HepG2 (cell line): ENCODE results near the gene NAA25. TPM values are rescaled to one million over a fixed set of nuclear protein-coding genes. Genes with fewer than 3 reads are reported as not detected.

Experiments
- ASH2L ChIP-seq: fragments of 300-600, 200-600 bp; sonication (generic); IDR thresholded peaks from 2 replicates; pipeline ENCODE4 v1.7.0; 2017; ENCODE audit warnings: low read depth, mild to moderate bottlenecking, moderate library complexity, mixed read lengths, low read length; ENCODE audit not compliant: insufficient read length
- BRCA1 ChIP-seq: sonication (generic); formaldehyde crosslinking; IDR thresholded peaks from 2 replicates; pipeline ENCODE4 v1.4.0; 2020; ENCODE audit warnings: missing genetic modification reagents
- CBX1 ChIP-seq: IDR thresholded peaks from one replicate; pipeline ENCODE4 v1.6.1; 2016; ENCODE audit warnings: antibody characterized with exemption, low read depth
- GABPB1 ChIP-seq: IDR thresholded peaks from 2 replicates; pipeline ENCODE4 v1.6.1; 2016; ENCODE audit warnings: mild to moderate bottlenecking, missing genetic modification reagents, moderate library complexity, missing compliant biosample characterization
- HNRNPK ChIP-seq: fragments of 200-400 bp; formaldehyde crosslinking; IDR thresholded peaks from 2 replicates; pipeline ENCODE4 v1.6.1; 2018; ENCODE audit warnings: low read length, low read depth, moderate library complexity, mild to moderate bottlenecking; ENCODE audit not compliant: poor library complexity, severe bottlenecking
- HOXA3 ChIP-seq: sonication (generic); formaldehyde crosslinking; IDR thresholded peaks from 2 replicates; pipeline ENCODE4 v1.5.0; 2020; ENCODE audit warnings: missing genetic modification reagents
- IKZF1 ChIP-seq: fragments of 450-650 bp; IDR thresholded peaks from 2 replicates; pipeline ENCODE4 v1.7.1; 2016
- MAX ChIP-seq: IDR thresholded peaks from 2 replicates; pipeline ENCODE4 v1.6.1; 2012; ENCODE audit warnings: inconsistent platforms
- MTERF4 ChIP-seq: sonication (generic); formaldehyde crosslinking; IDR thresholded peaks from 2 replicates; pipeline ENCODE4 v1.8.0; 2023; ENCODE audit warnings: mild to moderate bottlenecking, missing genetic modification reagents
- NR2C2 ChIP-seq: sonication (generic); formaldehyde crosslinking; IDR thresholded peaks from 2 replicates; pipeline ENCODE4 v1.4.0; 2020; ENCODE audit warnings: missing genetic modification reagents, mild to moderate bottlenecking, moderate library complexity, borderline replicate concordance
- PAX8 ChIP-seq: sonication (generic); formaldehyde crosslinking; IDR thresholded peaks from 2 replicates; pipeline ENCODE4 v1.8.0; 2022; ENCODE audit warnings: mild to moderate bottlenecking, missing genetic modification reagents, borderline replicate concordance
- PLRG1 ChIP-seq: fragments of 450-650 bp; conservative IDR thresholded peaks from 2 replicates; pipeline ENCODE4 v1.6.1; 2016
- RAD21 ChIP-seq: fragments of 450-650 bp; formaldehyde crosslinking; IDR thresholded peaks from 2 replicates; pipeline ENCODE4 v1.5.0; 2020; ENCODE audit warnings: mild to moderate bottlenecking
- SMYD3 ChIP-seq: sonication (generic); formaldehyde crosslinking; IDR thresholded peaks from 2 replicates; pipeline ENCODE4 v1.8.1; 2023; ENCODE audit warnings: mild to moderate bottlenecking, missing genetic modification reagents
- SNRNP70 ChIP-seq: fragments of 200-400 bp; formaldehyde crosslinking; IDR thresholded peaks from 2 replicates; pipeline ENCODE4 v1.6.1; 2017; ENCODE audit warnings: mild to moderate bottlenecking, low read depth, low read length, moderate library complexity
- SPEN ChIP-seq: sonication (generic); formaldehyde crosslinking; IDR thresholded peaks from 2 replicates; pipeline ENCODE4 v1.5.1; 2020; ENCODE audit warnings: low read depth, mild to moderate bottlenecking, missing genetic modification reagents
- SRY ChIP-seq: sonication (generic); formaldehyde crosslinking; IDR thresholded peaks from 2 replicates; pipeline ENCODE4 v1.8.0; 2022; ENCODE audit warnings: mild to moderate bottlenecking, missing genetic modification reagents
- TAF1 ChIP-seq: sonication (generic); formaldehyde crosslinking; IDR thresholded peaks from 2 replicates; pipeline ENCODE4 v1.4.0; 2020; ENCODE audit warnings: missing genetic modification reagents
- ZFP36L1 ChIP-seq: sonication (generic); formaldehyde crosslinking; IDR thresholded peaks from 2 replicates; pipeline ENCODE4 v1.8.0; 2022; ENCODE audit warnings: mild to moderate bottlenecking, missing genetic modification reagents, moderate library complexity
- ZNF317 ChIP-seq: sonication (generic); formaldehyde crosslinking; IDR thresholded peaks from 2 replicates; pipeline ENCODE4 v1.5.0; 2020; ENCODE audit warnings: mild to moderate bottlenecking, missing genetic modification reagents
- ZNF383 ChIP-seq: sonication (generic); formaldehyde crosslinking; IDR thresholded peaks from 2 replicates; pipeline ENCODE4 v1.4.0; 2020; ENCODE audit warnings: missing genetic modification reagents, mild to moderate bottlenecking, borderline replicate concordance
- ZNF432 ChIP-seq: sonication (generic); formaldehyde crosslinking; IDR thresholded peaks from 2 replicates; pipeline ENCODE4 v1.5.0; 2020; ENCODE audit warnings: missing genetic modification reagents, mild to moderate bottlenecking, borderline replicate concordance
- ZNF567 ChIP-seq: sonication (generic); formaldehyde crosslinking; IDR thresholded peaks from 2 replicates; pipeline ENCODE4 v1.8.1; 2023; ENCODE audit warnings: mild to moderate bottlenecking, missing genetic modification reagents, borderline replicate concordance
- ZNF577 ChIP-seq: sonication (generic); formaldehyde crosslinking; IDR thresholded peaks from 2 replicates; pipeline ENCODE4 v1.4.0; 2020; ENCODE audit warnings: mild to moderate bottlenecking, low read depth, missing genetic modification reagents, borderline replicate concordance
- ZNF773 ChIP-seq: sonication (generic); formaldehyde crosslinking; IDR thresholded peaks from 2 replicates; pipeline ENCODE4 v1.4.0; 2020; ENCODE audit warnings: missing genetic modification reagents, borderline replicate concordance
- ZNF784 ChIP-seq: sonication (generic); formaldehyde crosslinking; IDR thresholded peaks from 2 replicates; pipeline ENCODE4 v1.5.1; 2020; ENCODE audit warnings: missing genetic modification reagents, mild to moderate bottlenecking, borderline replicate concordance
- ZNF790 ChIP-seq: sonication (generic); formaldehyde crosslinking; IDR thresholded peaks from 2 replicates; pipeline ENCODE4 v1.8.0; 2022; ENCODE audit warnings: missing genetic modification reagents, mild to moderate bottlenecking, borderline replicate concordance
- ZNF891 ChIP-seq: sonication (generic); formaldehyde crosslinking; IDR thresholded peaks from 2 replicates; pipeline ENCODE4 v1.5.0; 2020; ENCODE audit warnings: mild to moderate bottlenecking, missing genetic modification reagents
- ZSCAN22 ChIP-seq: sonication (generic); formaldehyde crosslinking; IDR thresholded peaks from 2 replicates; pipeline ENCODE4 v1.4.0; 2020; ENCODE audit warnings: mild to moderate bottlenecking, missing genetic modification reagents
- ZSCAN29 ChIP-seq: sonication (generic); formaldehyde crosslinking; conservative IDR thresholded peaks from 2 replicates; pipeline ENCODE4 v1.4.0; 2020; ENCODE audit warnings: mild to moderate bottlenecking, missing genetic modification reagents
- polyA plus RNA-seq, 8 experiments: library from polyadenylated mRNA; depleted of rRNA in 3 of 8; stranded (reverse) in 7 of 8; unstranded in 1 of 8; fragments of >200 nt; fragmentation: Illumina TruSeq in 4 of 8; extraction: Trizol in 4 of 8; gene quantifications; 2 replicates each; pipeline versions ENCODE4 v1.2.1 to v1.2.3, GENCODE V29; 2011 to 2016; ENCODE audit warnings: low read depth in 4 of 8, missing spikeins in 1 of 8, mixed read lengths in 1 of 8; ENCODE audit not compliant: insufficient read depth in 1 of 8
- total RNA-seq, 5 experiments: library from RNA; depleted of rRNA; stranded (reverse); fragments of >200 nt; fragmentation: Illumina TruSeq; extraction: Trizol; gene quantifications; 2 replicates each; pipeline ENCODE4 v1.2.3, GENCODE V29; 2016; ENCODE audit warnings: low read depth in 1 of 5

The NAA25 gene
- total and polyA plus RNA-seq, 2 of the 13 experiments (the other 11 are each of a cell fraction or from before 2014, with no cell fraction given): 11.4 to 32.0 TPM

- peak; percentile 88; the same call in 1 of the 2 replicates for TF ChIP-seq ZNF383
- peak; percentile 83; the same call in 1 of the 2 replicates for TF ChIP-seq MTERF4 (CRISPR knock-in tag)
- peak; percentile 82 for TF ChIP-seq ASH2L
- peak; percentile 44 for TF ChIP-seq CBX1
- no peak; the same call in 1 of the 2 replicates for TF ChIP-seq ZNF784 (CRISPR knock-in tag)
- TF ChIP-seq NR2C2: peak; percentile 49; the same call in 1 of the 2 replicates
- TF ChIP-seq ZNF773 (CRISPR knock-in tag): 0 out of 2 replicates have a peak, but pooled peaks have one; percentile 50
- TF ChIP-seq ZNF317 (CRISPR knock-in tag): peak; percentile 53; the same call in 1 of the 2 replicates
- peak; percentile 69 for TF ChIP-seq HOXA3 (CRISPR knock-in tag)
- no peak for TF ChIP-seq SRY (CRISPR knock-in tag)
- TF ChIP-seq ZFP36L1: 0 out of 2 replicates have a peak, but pooled peaks have one; percentile 70
- TF ChIP-seq PAX8 (CRISPR knock-in tag): peak; percentile 69; the same call in 1 of the 2 replicates
- TF ChIP-seq SMYD3 (CRISPR knock-in tag): no peak; the same call in 1 of the 2 replicates
- TF ChIP-seq IKZF1: no peak
- peak; percentile 56; the same call in 1 of the 2 replicates for TF ChIP-seq ZNF891 (CRISPR knock-in tag)
- TF ChIP-seq ZNF567 (CRISPR knock-in tag): 0 out of 2 replicates have a peak, but pooled peaks have one; percentile 64
- peak; percentile 69 for TF ChIP-seq MAX
- TF ChIP-seq SNRNP70: no peak
- peak; percentile 30 for TF ChIP-seq HNRNPK
- TF ChIP-seq ZSCAN29 (CRISPR knock-in tag): peak; percentile 59; the same call in 1 of the 2 replicates
- TF ChIP-seq ZNF432 (CRISPR knock-in tag): no peak
- peak; percentile 93 for TF ChIP-seq TAF1 (CRISPR knock-in tag)
- TF ChIP-seq SPEN: peak; percentile 77
- 0 out of 2 replicates have a peak, but pooled peaks have one; percentile 81 for TF ChIP-seq BRCA1
- TF ChIP-seq ZNF790: 0 out of 2 replicates have a peak, but pooled peaks have one; percentile 62
- no peak for TF ChIP-seq PLRG1
- TF ChIP-seq GABPB1 (CRISPR knock-in tag): peak; percentile 97
- TF ChIP-seq ZSCAN22 (CRISPR knock-in tag): peak; percentile 100
- no peak for TF ChIP-seq ZNF577 (CRISPR knock-in tag)
- TF ChIP-seq RAD21 (CRISPR knock-in tag): 0 out of 2 replicates have a peak, but pooled peaks have one; percentile 36
Observed at GRCh38 chr12:112125250-112125999, 16.8 kb upstream of the NAA25 start, which contains the start of gene TRAFD1 (continued).
